A549 (cell line): ENCODE measurements around the gene RAB4B. TPM values are rescaled to one million over a fixed set of nuclear protein-coding genes. Genes with fewer than 3 reads are reported as not detected.
"Not testable (repeated sequence)": the region's sequence is repeated elsewhere in the genome, so short reads cannot be mapped to it uniquely, and the experiment has no call there.

ENCODE experiments used
- ATAC-seq, 2 experiments: fragments of 200-7000 bp in 1 of 2; fragments of >200 bp in 1 of 2; cut with Nextera tagmentation in 1 of 2; cut with Tn5 transposase in 1 of 2; 3 replicates each; pipeline versions ENCODE4 v1.8.0 to v1.9.1; 2018 to 2020; ENCODE audit warnings: mild to moderate bottlenecking in 1 of 2, moderate library complexity in 1 of 2
- CTCF ChIA-PET: fragments of 300-600 bp; sonication (Branson Sonifier 250); formaldehyde crosslinking; extraction: SDS; loops from one replicate; lab custom pipeline; 2021; ENCODE audit warnings: antibody characterized with exemption, inconsistent platforms; lab: Yijun Ruan, JAX
- POLR2A ChIA-PET: fragments of 350-600 bp; formaldehyde crosslinking; extraction: SDS; loops from one replicate; lab custom pipeline; 2021; ENCODE audit warnings: antibody characterized with exemption, inconsistent platforms; lab: Yijun Ruan, JAX
- DNase-seq, 2 experiments: peaks; one replicate each; pipeline versions ENCODE4 v3.0.0 to v3.0.0-alpha.2; 2011 to 2016; ENCODE audit warnings: low read depth in 1 of 2, low spot score in 1 of 2
- FAIRE-seq: peaks from 2 replicates; lab custom pipeline; 2011; peaks lifted over from hg19 to GRCh38; lab: Jason Lieb, UNC
- H3K27ac ChIP-seq, 2 experiments: fragments of >200 bp; sonication (Bioruptor Twin); formaldehyde crosslinking; 3 replicates each; pipeline ENCODE4 v1.5.1; 2016 to 2017
- H3K4me1 ChIP-seq: fragments of >200 bp; sonication (Bioruptor Twin); formaldehyde crosslinking; 3 replicates; pipeline ENCODE4 v1.6.1; 2016
- H3K4me2 ChIP-seq: fragments of >200 bp; sonication (Bioruptor Twin); formaldehyde crosslinking; 3 replicates; pipeline ENCODE4 v1.6.1; 2016
- H3K4me3 ChIP-seq: fragments of >200 bp; sonication (Bioruptor Twin); formaldehyde crosslinking; 3 replicates; pipeline ENCODE4 v1.5.1; 2016
- H3K9me3 ChIP-seq: fragments of >200 bp; sonication (Bioruptor Twin); formaldehyde crosslinking; 3 replicates; pipeline ENCODE4 v1.6.1; 2016
- EHF ChIP-seq: fragments of 250-450 bp; sonication (Bioruptor Pico); IDR thresholded peaks from 2 replicates; pipeline ENCODE4 v1.5.0; 2020; ENCODE audit warnings: mild to moderate bottlenecking
- ESRRA ChIP-seq: fragments of 150-350 bp; IDR thresholded peaks from 2 replicates; pipeline ENCODE4 v1.6.1; 2014; ENCODE audit warnings: mild to moderate bottlenecking, low read length, borderline replicate concordance
- FOXS1 ChIP-seq: fragments of 250-450 bp; sonication (Bioruptor Pico); IDR thresholded peaks from 2 replicates; pipeline ENCODE4 v1.5.0; 2020; ENCODE audit warnings: mild to moderate bottlenecking, moderate library complexity
- HOXB13 ChIP-seq: fragments of 250-450 bp; sonication (Bioruptor Pico); IDR thresholded peaks from 2 replicates; pipeline ENCODE4 v1.5.0; 2020; ENCODE audit warnings: low read depth, mild to moderate bottlenecking, moderate library complexity
- HOXB5 ChIP-seq: fragments of 250-450 bp; sonication (Bioruptor Pico); IDR thresholded peaks from 2 replicates; pipeline ENCODE4 v1.5.0; 2020; ENCODE audit warnings: mild to moderate bottlenecking, moderate library complexity
- JUN ChIP-seq, 2 experiments: fragments of >200 bp; sonication (Bioruptor Twin); formaldehyde crosslinking; IDR thresholded peaks; 2 replicates in 1 of 2; 3 replicates in 1 of 2; pipeline ENCODE4 v1.6.1; 2016 to 2017
- KDM1A ChIP-seq: fragments of 200-600 bp; sonication (generic); IDR thresholded peaks from 2 replicates; pipeline ENCODE4 v1.6.1; 2016; ENCODE audit warnings: low read depth, mild to moderate bottlenecking
- MAFK ChIP-seq: fragments of 450-650 bp; IDR thresholded peaks from 2 replicates; pipeline ENCODE4 v1.6.1; 2014; ENCODE audit not compliant: partially characterized antibody
- MYC ChIP-seq: IDR thresholded peaks from 2 replicates; pipeline ENCODE4 v1.6.1; 2012; ENCODE audit warnings: mild to moderate bottlenecking, inconsistent platforms, low read length, improper control_type of control experiment, borderline replicate concordance
- NPAS2 ChIP-seq: fragments of 250-450 bp; sonication (Bioruptor Pico); IDR thresholded peaks from 2 replicates; pipeline ENCODE4 v1.8.0; 2022; ENCODE audit warnings: mild to moderate bottlenecking, moderate library complexity, borderline replicate concordance
- POLR2AphosphoS2 ChIP-seq: conservative IDR thresholded peaks from 2 replicates; pipeline ENCODE4 v1.6.1; 2012; ENCODE audit warnings: low read length, improper control_type of control experiment, inconsistent platforms
- RFX5 ChIP-seq: fragments of 450-650 bp; IDR thresholded peaks from 2 replicates; pipeline ENCODE4 v1.7.1; 2014; ENCODE audit warnings: antibody characterized with exemption, mild to moderate bottlenecking, moderate library complexity
- SMC3 ChIP-seq: fragments of >200 bp; sonication (Bioruptor Twin); formaldehyde crosslinking; IDR thresholded peaks from 3 replicates; pipeline ENCODE4 v1.6.1; 2018; ENCODE audit warnings: inconsistent platforms
- TFCP2L1 ChIP-seq: fragments of 250-450 bp; sonication (Bioruptor Pico); IDR thresholded peaks from 2 replicates; pipeline ENCODE4 v1.5.0; 2021; ENCODE audit warnings: mild to moderate bottlenecking
- WGBS: methylation state at CpG from one replicate; pipeline ENCODE4 v1.1.6; 2017; ENCODE audit errors: missing lambda C conversion rate; 5-methylcytosine and 5-hydroxymethylcytosine counted together
- polyA plus RNA-seq, 4 experiments: library from polyadenylated mRNA; depleted of rRNA in 3 of 4; stranded (reverse); fragments of >200 nt; fragmentation: RNase III in 1 of 4; extraction: RNeasy Plus Mini Kit Qiagen cat#74134 plus additional on column Dnase treatment in 1 of 4; gene quantifications; 2 replicates in 3 of 4; 3 replicates in 1 of 4; pipeline ENCODE4 v1.2.3, GENCODE V29; 2011 to 2017
- TF ChIP-seq, protein P1 (sequence below): IDR thresholded peaks from 2 replicates; pipeline ENCODE4 v1.6.1; 2012; ENCODE audit warnings: low read depth, borderline replicate concordance
- TF ChIP-seq, protein P2 (sequence below): IDR thresholded peaks from 2 replicates; pipeline ENCODE4 v1.6.1; 2012

RAB4B gene
- polyA plus RNA-seq, 2 of the 4 experiments (the other 2 are of a cell fraction): 20.7 to 22.9 TPM

- TF ChIP-seq, protein P1, sequence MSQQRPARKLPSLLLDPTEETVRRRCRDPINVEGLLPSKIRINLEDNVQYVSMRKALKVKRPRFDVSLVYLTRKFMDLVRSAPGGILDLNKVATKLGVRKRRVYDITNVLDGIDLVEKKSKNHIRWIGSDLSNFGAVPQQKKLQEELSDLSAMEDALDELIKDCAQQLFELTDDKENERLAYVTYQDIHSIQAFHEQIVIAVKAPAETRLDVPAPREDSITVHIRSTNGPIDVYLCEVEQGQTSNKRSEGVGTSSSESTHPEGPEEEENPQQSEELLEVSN: no peak
- TF ChIP-seq JUN (IDR thresholded peaks at IDR 0.05): 0 out of 5 replicates have a peak, but pooled peaks of 1 of the 2 experiments have one; percentile 28
- FAIRE-seq (no peak), ATAC-seq (no peak), DNase-seq (no peak)
- ChIA-PET CTCF (interaction anchor here (1.4 to 1.5 kb wide), 2 partner anchors 9 to 13 kb away, joined by 3 to 4 read pairs; no protein-coding TSS in a partner anchor), POLR2A (no interaction called here)
- Histone ChIP-seq H3K27ac (no peak overlapping the region), H3K4me3 (no peak overlapping the region), H3K4me1 (no peaks in the 10 kb centered on the region), H3K9me3 (no peaks in the 10 kb centered on the region), H3K4me2 (no peak overlapping the region)
- WGBS: 92% methylated on average over 10 of the region's 10 CpGs
These were observed 14.1 kb upstream of the RAB4B start for GRCh38 chr19:40763963-40764362.

DNA sequence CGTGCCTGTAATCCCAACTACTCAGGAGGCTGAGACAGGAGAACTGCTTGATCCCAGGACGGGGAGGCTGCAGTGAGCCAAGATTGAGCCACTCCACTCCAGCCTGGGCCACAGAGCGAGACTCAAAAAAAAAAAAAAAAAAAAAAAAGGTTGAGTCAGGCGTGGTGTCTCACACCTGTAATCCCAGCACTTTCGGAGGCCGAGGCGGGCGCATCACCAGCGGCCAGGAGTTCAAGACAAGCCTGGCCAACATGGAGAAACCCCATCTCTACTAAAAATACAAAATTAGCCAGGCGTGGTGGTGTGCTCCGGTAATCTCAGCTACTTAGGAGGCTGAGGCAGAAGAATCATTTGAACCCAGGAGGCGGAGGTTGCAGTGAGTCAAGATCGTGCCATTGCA is 11.7 kb upstream of the RAB4B start:
- DNase-seq, H3K4me1 ChIP-seq, H3K9me3 ChIP-seq, FAIRE-seq, H3K27ac ChIP-seq, ATAC-seq, H3K4me2 ChIP-seq, H3K4me3 ChIP-seq: not testable (repeated sequence)
- ChIA-PET CTCF (interaction anchor here (1.1 to 3.1 kb wide), 7 partner anchors 9 to 132 kb away, joined by 3 to 22 read pairs (median 4); partner anchors contain the start of genes EGLN2 and RAB4B), POLR2A (interaction anchor here (0.8 to 2.5 kb wide), 4 partner anchors 11 to 32 kb away, joined by 4 to 22 read pairs (median 8); partner anchors contain the start of genes ACTMAP, EGLN2, RAB4B and SNRPA)
- peak; percentile 47; the same call in 1 of the 2 replicates for TF ChIP-seq POLR2AphosphoS2
- 97% methylated on average over 13 of the region's 13 CpGs for whole genome bisulfite sequencing

DNA sequence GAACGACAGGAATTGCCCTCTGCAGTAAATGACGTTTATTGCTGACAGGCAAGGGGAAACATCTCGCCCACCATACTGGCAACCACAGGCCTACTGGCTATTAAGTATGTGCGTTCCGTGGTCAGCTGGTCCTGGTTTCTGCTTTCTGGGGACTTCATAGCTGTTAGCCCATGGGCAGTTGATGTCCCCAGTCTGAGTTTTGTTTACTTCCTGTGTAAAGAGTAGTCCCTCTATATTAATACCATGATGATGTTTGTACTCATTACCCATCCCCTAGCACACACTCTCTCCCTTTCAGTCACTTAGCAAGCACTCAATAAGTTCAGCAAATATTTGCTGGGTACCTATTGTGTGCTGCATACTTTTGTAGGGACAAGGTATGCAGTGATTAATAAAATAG is 9.2 kb upstream of the RAB4B start:
- FAIRE-seq (no peak), ATAC-seq (peak; percentile 4 to 9; a peak in 2 of 6 replicates), DNase-seq (no peak)
- peaks cover 2% of the 10 kb centered on the region; the same call in 1 of the 3 replicates for H3K9me3 ChIP-seq
- TF ChIP-seq HOXB13 (CRISPR knock-in tag) (no peak), ESRRA (no peak), MYC (no peak), EHF (no peak)
- CTCF ChIA-PET: interaction anchor here (0.7 to 3.8 kb wide), 5 partner anchors 10 to 236 kb away, joined by 3 to 18 read pairs (median 3); no protein-coding TSS in a partner anchor
- no peak overlapping the region for H3K27ac ChIP-seq
- no peak overlapping the region for H3K4me2 ChIP-seq
- 84% methylated on average over 5 of the region's 5 CpGs for WGBS
- POLR2A ChIA-PET: interaction anchor here (2.2 kb wide), 1 partner anchor 9 kb away, joined by 7 read pairs; the partner anchor contains the start of gene RAB4B
- no peak overlapping the region for H3K4me3 ChIP-seq
- H3K4me1 ChIP-seq: no peaks in the 10 kb centered on the region

GRCh38 chr19:40771101-40771862 is 6.8 kb upstream of the RAB4B start:
- H3K27ac ChIP-seq, H3K4me3 ChIP-seq, H3K9me3 ChIP-seq, H3K4me2 ChIP-seq, H3K4me1 ChIP-seq, FAIRE-seq: not testable (repeated sequence)
- ChIA-PET CTCF (interaction anchor here (1.3 to 3.8 kb wide), 6 partner anchors 17 to 136 kb away, joined by 5 to 18 read pairs (median 7); partner anchors contain the start of gene EGLN2), POLR2A (interaction anchor here (1.7 kb wide), 1 partner anchor 21 kb away, joined by 4 read pairs; the partner anchor contains the start of gene ACTMAP)
- ATAC-seq: peak; percentile 6 to 37; a peak in 3 of 6 replicates
- 88% methylated on average over 10 of the region's 10 CpGs for WGBS
- peak; percentile 82 for TF ChIP-seq MAFK
- TF ChIP-seq RFX5: peak; percentile 60; the same call in 1 of the 2 replicates
- peak in 1 of 2 experiments; percentile 80 for DNase-seq

GRCh38 chr19:40774916-40775631 is 3.0 kb upstream of the RAB4B start, which contains the start of gene MIA:
Gene MIA (plus strand): TSS chr19:40775521. CDS start chr19:40775543, 22 bp downstream.
- no peak within 1 kb of the TSS for H3K27ac ChIP-seq
- H3K4me1 ChIP-seq: peaks cover 14% of the 10 kb centered on the region
- peaks cover 2% of the 10 kb centered on the region; the same call in 1 of the 3 replicates for H3K9me3 ChIP-seq
- no peak within 1 kb of the TSS for H3K4me2 ChIP-seq
- TF ChIP-seq, protein P2, sequence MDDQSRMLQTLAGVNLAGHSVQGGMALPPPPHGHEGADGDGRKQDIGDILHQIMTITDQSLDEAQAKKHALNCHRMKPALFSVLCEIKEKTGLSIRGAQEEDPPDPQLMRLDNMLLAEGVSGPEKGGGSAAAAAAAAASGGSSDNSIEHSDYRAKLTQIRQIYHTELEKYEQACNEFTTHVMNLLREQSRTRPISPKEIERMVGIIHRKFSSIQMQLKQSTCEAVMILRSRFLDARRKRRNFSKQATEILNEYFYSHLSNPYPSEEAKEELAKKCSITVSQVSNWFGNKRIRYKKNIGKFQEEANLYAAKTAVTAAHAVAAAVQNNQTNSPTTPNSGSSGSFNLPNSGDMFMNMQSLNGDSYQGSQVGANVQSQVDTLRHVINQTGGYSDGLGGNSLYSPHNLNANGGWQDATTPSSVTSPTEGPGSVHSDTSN: no peak
- TF ChIP-seq HOXB13 (CRISPR knock-in tag): no peak
- no peak for TF ChIP-seq HOXB5
- TF ChIP-seq KDM1A: no peak
- no peak for TF ChIP-seq POLR2AphosphoS2
- TF ChIP-seq SMC3: no peak
- TF ChIP-seq TFCP2L1 (CRISPR knock-in tag): no peak
- no peak for TF ChIP-seq FOXS1 (CRISPR knock-in tag)
- TF ChIP-seq, protein P1: no peak
- no peak for TF ChIP-seq NPAS2 (CRISPR knock-in tag)
- DNase-seq (no peak), ATAC-seq (no peak), FAIRE-seq (no peak)
- CTCF ChIA-PET: interaction anchor here (0.6 to 6.5 kb wide), 7 partner anchors 12 to 576 kb away, joined by 3 to 65 read pairs (median 4); partner anchors contain the start of gene EGLN2
- 84% methylated on average over 9 of the region's 9 CpGs for WGBS
- POLR2A ChIA-PET: interaction anchor here (0.6 kb wide), 1 partner anchor 25 kb away, joined by 3 read pairs; the partner anchor contains the start of gene ACTMAP
- H3K4me3 ChIP-seq: no peak within 1 kb of the TSS
